ENCODE results near the gene HSD17B1. TPM values are rescaled to one million over a fixed set of nuclear protein-coding genes. Genes with fewer than 3 reads are reported as not detected.

HSD17B1 gene
- polyA plus RNA-seq, 1 donor from 2014 or later, result 1.0 TPM

- Histone ChIP-seq H3K79me2 (replicated peaks; ENCODE audit: insufficient read depth, low read length) (no peaks in the 10 kb centered on the region), H3K27ac (ENCODE audit: low read length) (no peak overlapping the region)
Observed at GRCh38 chr17:42522798-42523278, 29.9 kb upstream of the HSD17B1 start.

GRCh38 chr17:42525221-42525620 lies 27.5 kb upstream of the HSD17B1 start:
- Histone ChIP-seq H3K9me2 (ENCODE audit: insufficient read depth, low read length) (no peaks in the 10 kb centered on the region), H3K4me2 (ENCODE audit: low read length) (no peak overlapping the region), H3K27ac (ENCODE audit: low read length) (no peak overlapping the region), H3K9ac (ENCODE audit: low read length) (no peak overlapping the region), H4K20me1 (ENCODE audit: insufficient read depth) (no peaks in the 10 kb centered on the region), H3K9me3 (ENCODE audit: low read length) (no peaks in the 10 kb centered on the region), H3K4me3 (ENCODE audit: low read length) (no peak overlapping the region), H3K27me3 (ENCODE audit: insufficient read depth, low read depth, low read length) (no peaks in the 10 kb centered on the region), H3K36me3 (ENCODE audit: insufficient read depth, low read length) (no peaks in the 10 kb centered on the region), H2AFZ (ENCODE audit: low read depth, low read length) (no peak overlapping the region), H3F3A (ENCODE audit: insufficient read depth, low read length, poor library complexity, severe bottlenecking) (no peaks in the 10 kb centered on the region), H3K79me2 (replicated peaks; ENCODE audit: insufficient read depth, low read length) (no peaks in the 10 kb centered on the region)
- TF ChIP-seq RAD21 (conservative IDR thresholded peaks at IDR 0.05) (no peak), EP300 (conservative IDR thresholded peaks at IDR 0.05; ENCODE audit: poor library complexity, severe bottlenecking) (no peak), MXI1 (conservative IDR thresholded peaks at IDR 0.05; ENCODE audit: poor library complexity, severe bottlenecking) (no peak), SMC3 (conservative IDR thresholded peaks at IDR 0.05; ENCODE audit: poor library complexity) (no peak), TAF1 (IDR thresholded peaks at IDR 0.05; ENCODE audit: low read depth) (no peak), EZH2 (IDR thresholded peaks at IDR 0.05; ENCODE audit: borderline replicate concordance, insufficient read depth, low read length, poor library complexity, severe bottlenecking) (no peak), POLR2AphosphoS5 (IDR thresholded peaks at IDR 0.05) (no peak), CTCF (IDR thresholded peaks at IDR 0.05; ENCODE audit: poor library complexity, severe bottlenecking) (no peak)

More at GRCh38 chr17:42522798-42523278, 29.9 kb upstream of the HSD17B1 start:
- H3K9me3 ChIP-seq (ENCODE audit: low read length), result no peaks in the 10 kb centered on the region
- no peak overlapping the region for H3K4me3 ChIP-seq (ENCODE audit: low read length)
- no peaks in the 10 kb centered on the region for H4K20me1 ChIP-seq (ENCODE audit: insufficient read depth)
- TF ChIP-seq EP300 (conservative IDR thresholded peaks at IDR 0.05; ENCODE audit: poor library complexity, severe bottlenecking) (no peak), RAD21 (conservative IDR thresholded peaks at IDR 0.05) (no peak), TAF1 (IDR thresholded peaks at IDR 0.05; ENCODE audit: low read depth) (no peak), SMC3 (conservative IDR thresholded peaks at IDR 0.05; ENCODE audit: poor library complexity) (no peak), REST (IDR thresholded peaks at IDR 0.05; ENCODE audit: borderline replicate concordance) (no peak), MXI1 (conservative IDR thresholded peaks at IDR 0.05; ENCODE audit: poor library complexity, severe bottlenecking) (no peak), CTCF (IDR thresholded peaks at IDR 0.05; ENCODE audit: poor library complexity, severe bottlenecking) (no peak), EZH2 (IDR thresholded peaks at IDR 0.05; ENCODE audit: borderline replicate concordance, insufficient read depth, low read length, poor library complexity, severe bottlenecking) (no peak), POLR2AphosphoS5 (IDR thresholded peaks at IDR 0.05) (no peak)
- H3K27me3 ChIP-seq (ENCODE audit: insufficient read depth, low read depth, low read length), result no peaks in the 10 kb centered on the region
- no peak overlapping the region for H3K4me2 ChIP-seq (ENCODE audit: low read length)
- no peaks in the 10 kb centered on the region for H3F3A ChIP-seq (ENCODE audit: insufficient read depth, low read length, poor library complexity, severe bottlenecking)
- no peak overlapping the region for H2AFZ ChIP-seq (ENCODE audit: low read depth, low read length)
- H3K9me2 ChIP-seq (ENCODE audit: insufficient read depth, low read length), result no peaks in the 10 kb centered on the region
- H3K36me3 ChIP-seq (ENCODE audit: insufficient read depth, low read length), result no peaks in the 10 kb centered on the region
- no peak overlapping the region for H3K9ac ChIP-seq (ENCODE audit: low read length)

All from neural cell (in vitro differentiated cells).